ENCODE results near the gene ZNF469.

The ZNF469 gene

DNA sequence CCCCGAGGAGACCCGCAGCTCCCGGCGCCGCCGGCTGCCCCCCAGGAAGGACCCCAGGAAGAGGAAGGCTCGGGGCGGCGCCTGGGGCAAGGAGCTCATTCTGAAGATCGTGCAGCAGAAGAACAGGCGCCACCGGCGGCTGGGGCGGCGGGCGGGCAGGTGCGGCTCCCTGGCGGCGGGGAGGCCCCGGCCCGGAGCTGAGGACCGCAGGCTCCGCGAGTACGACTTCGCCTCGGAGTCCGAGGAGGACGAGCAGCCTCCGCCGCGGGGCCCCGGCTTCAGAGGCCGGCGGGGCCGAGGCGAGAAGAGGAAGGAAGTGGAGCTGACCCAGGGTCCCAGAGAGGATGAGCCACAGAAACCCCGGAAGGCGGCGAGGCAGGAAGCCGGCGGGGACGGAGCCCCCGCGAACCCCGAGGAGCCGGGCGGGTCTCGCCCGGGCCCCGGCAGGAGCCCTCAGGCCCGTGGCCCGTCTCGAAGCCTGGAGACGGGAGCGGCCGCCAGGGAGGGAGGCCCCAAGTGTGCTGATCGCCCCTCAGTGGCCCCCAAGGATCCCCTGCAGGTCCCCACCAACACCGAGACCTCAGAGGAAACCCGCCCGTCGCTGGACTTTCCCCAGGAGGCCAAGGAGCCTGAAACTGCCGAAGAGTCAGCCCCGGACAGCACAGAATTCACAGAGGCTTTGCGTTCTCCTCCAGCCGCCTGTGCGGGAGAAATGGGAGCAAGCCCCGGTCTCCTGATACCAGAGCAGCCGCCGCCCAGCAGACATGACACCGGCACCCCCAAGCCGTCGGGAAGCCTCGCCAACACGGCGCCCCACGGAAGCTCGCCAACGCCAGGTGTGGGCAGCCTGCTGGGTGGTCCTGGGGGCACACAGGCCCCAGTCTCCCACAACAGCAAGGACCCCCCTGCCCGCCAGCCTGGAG is 48.0 kb downstream of the ZNF469 start:
- peak overlapping the region; percentile 37 for H3K4me3 ChIP-seq (ENCODE audit: low read depth, low read length)
- DNase-seq (ENCODE audit: low read depth), result no peak

DNA sequence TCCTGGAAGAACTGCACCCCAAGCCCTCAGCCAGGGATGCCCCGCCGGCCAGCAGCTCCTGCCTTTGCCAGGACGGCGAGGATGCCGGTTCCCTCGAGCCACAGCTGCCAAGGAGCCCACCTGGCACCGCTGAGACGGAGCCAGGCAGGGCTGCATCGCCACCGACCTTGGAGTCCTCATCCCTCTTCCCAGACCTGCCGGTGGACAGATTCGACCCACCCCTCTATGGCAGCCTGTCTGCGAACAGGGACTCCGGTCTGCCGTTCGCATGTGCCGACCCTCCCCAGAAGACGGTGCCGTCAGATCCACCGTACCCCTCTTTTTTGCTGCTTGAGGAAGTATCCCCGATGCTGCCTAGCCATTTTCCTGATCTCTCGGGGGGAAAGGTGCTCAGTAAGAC is 48.9 kb downstream of the ZNF469 start:
- no peak for DNase-seq (ENCODE audit: low read depth)
- H3K4me3 ChIP-seq (ENCODE audit: low read depth, low read length), result no peak overlapping the region

DNA sequence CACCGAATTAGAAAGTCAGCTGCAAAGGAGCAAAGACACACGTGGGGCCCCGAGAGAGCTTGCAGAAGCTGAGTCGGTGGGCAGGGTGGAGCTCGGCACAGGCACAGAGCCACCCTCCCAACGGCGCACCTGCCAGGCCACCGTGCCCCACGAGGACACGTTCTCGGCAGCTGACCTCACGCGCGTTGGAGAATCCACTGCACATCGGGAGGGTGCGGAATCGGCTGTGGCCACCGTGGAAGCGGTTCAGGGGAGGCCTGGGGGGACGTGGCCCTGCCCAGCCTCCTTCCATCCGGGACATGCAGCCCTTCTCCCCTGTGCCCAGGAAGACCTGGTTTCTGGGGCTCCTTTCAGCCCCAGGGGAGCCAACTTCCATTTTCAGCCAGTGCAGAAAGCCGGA is 49.4 kb downstream of the ZNF469 start:
- no peak overlapping the region for H3K4me3 ChIP-seq (ENCODE audit: low read depth, low read length)
- DNase-seq (ENCODE audit: low read depth), result no peak
